ENCODE results near the gene TMEM271.
"Not testable (repeated sequence)": the region's sequence is repeated elsewhere in the genome, so short reads cannot be mapped to it uniquely, and the experiment has no call there.

The TMEM271 gene

GRCh38 chr4:578451-579443 lies 2.7 kb upstream of the TMEM271 start:
- DNase-seq: peak; percentile 28

- peak; percentile 58 for DNase-seq
These were observed 1.7 kb upstream of the TMEM271 start for GRCh38 chr4:577499-578450.

GRCh38 chr4:576991-577498 lies 950 bp upstream of the TMEM271 start:
- peak; percentile 33 for DNase-seq

GRCh38 chr4:575281-576141 lies 584 bp downstream of the TMEM271 start:
- DNase-seq: peak; percentile 63

GRCh38 chr4:574346-575161 lies 1.5 kb downstream of the TMEM271 start:
- DNase-seq: peak; percentile 53

GRCh38 chr4:573122-573892 lies 2.8 kb downstream of the TMEM271 start:
- DNase-seq: peak; percentile 42

- DNase-seq: peak; percentile 41
These were observed 3.5 kb downstream of the TMEM271 start for GRCh38 chr4:572594-572993.

- peak; percentile 36 for DNase-seq
These were observed 4.1 kb downstream of the TMEM271 start for GRCh38 chr4:571838-572572.

- DNase-seq: peak; percentile 12
These were observed 5.3 kb downstream of the TMEM271 start for GRCh38 chr4:570754-571153.

GRCh38 chr4:569958-570667 lies 6.0 kb downstream of the TMEM271 start:
- DNase-seq: peak; percentile 53

GRCh38 chr4:568962-569361 lies 7.1 kb downstream of the TMEM271 start:
- peak; percentile 22 for DNase-seq

- DNase-seq: peak; percentile 38
These were observed 7.8 kb downstream of the TMEM271 start for GRCh38 chr4:568351-568652.

GRCh38 chr4:567457-568350 lies 8.4 kb downstream of the TMEM271 start:
- peak; percentile 51 for DNase-seq

- DNase-seq: peak; percentile 44
These were observed 9.4 kb downstream of the TMEM271 start for GRCh38 chr4:566508-567295.

- peak; percentile 54 for DNase-seq
These were observed 10.1 kb downstream of the TMEM271 start for GRCh38 chr4:566035-566434.

GRCh38 chr4:565614-566013 lies 10.5 kb downstream of the TMEM271 start:
- DNase-seq: not testable (repeated sequence)

GRCh38 chr4:562458-562857 lies 13.6 kb downstream of the TMEM271 start:
- peak; percentile 10 for DNase-seq

Data from activated effector memory CD4-positive, alpha-beta T cell treated with anti-CD3 and anti-CD28 coated beads, Interleukin-2, amount 50 U/mL, for 16 hours (primary cell).